ENCODE results near the gene WHAMM.
"Not testable (repeated sequence)": the region's sequence is repeated elsewhere in the genome, so short reads cannot be mapped to it uniquely, and the experiment has no call there.

Gene WHAMM

GRCh38 chr15:82802497-82802896 is 6.9 kb upstream of the WHAMM start:
- no peak for DNase-seq (ENCODE audit: low read depth in 2 of 2)

GRCh38 chr15:82803793-82804574 is 5.4 kb upstream of the WHAMM start:
- no peak for DNase-seq (ENCODE audit: low read depth in 2 of 2)

- no peak for DNase-seq (ENCODE audit: low read depth in 2 of 2)
Measured at GRCh38 chr15:82804575-82804949, 4.9 kb upstream of the WHAMM start.

GRCh38 chr15:82805994-82806406 is 3.4 kb upstream of the WHAMM start, which contains the start of gene FSD2:
Gene FSD2 (minus strand): TSS chr15:82806069. CDS start chr15:82787390, 18,679 bp downstream.
- DNase-seq (ENCODE audit: low read depth in 2 of 2) = peak in 1 of 2 donors; percentile 2

GRCh38 chr15:82807920-82808633 is 1.4 kb upstream of the WHAMM start:
- DNase-seq (ENCODE audit: low read depth in 2 of 2) = no peak

- DNase-seq (ENCODE audit: low read depth in 2 of 2) = no peak
Measured at GRCh38 chr15:82808634-82809041, 790 bp upstream of the WHAMM start.

GRCh38 chr15:82810061-82810889 is 847 bp downstream of the WHAMM start:
- DNase-seq (ENCODE audit: low read depth in 2 of 2) = no peak

- no peak for DNase-seq (ENCODE audit: low read depth in 2 of 2)
Measured at GRCh38 chr15:82810890-82811426, 1.5 kb downstream of the WHAMM start.

- DNase-seq (ENCODE audit: low read depth in 2 of 2) = no peak
Measured at GRCh38 chr15:82812994-82813393, 3.6 kb downstream of the WHAMM start.

- DNase-seq (ENCODE audit: low read depth in 2 of 2) = no peak
Measured at GRCh38 chr15:82820128-82820527, 10.7 kb downstream of the WHAMM start.

GRCh38 chr15:82821396-82821795 is 12.0 kb downstream of the WHAMM start:
- not testable (repeated sequence) for DNase-seq (ENCODE audit: low read depth in 2 of 2)

- DNase-seq (ENCODE audit: low read depth in 2 of 2) = not testable (repeated sequence)
Measured at GRCh38 chr15:82821851-82822250, 12.4 kb downstream of the WHAMM start.

- no peak for DNase-seq (ENCODE audit: low read depth in 2 of 2)
Measured at GRCh38 chr15:82823049-82823448, 13.6 kb downstream of the WHAMM start.

- no peak for DNase-seq (ENCODE audit: low read depth in 2 of 2)
Measured at GRCh38 chr15:82828075-82828474, 18.6 kb downstream of the WHAMM start.

GRCh38 chr15:82829234-82829633 is 19.8 kb downstream of the WHAMM start:
- DNase-seq (ENCODE audit: low read depth in 2 of 2) = no peak

GRCh38 chr15:82830427-82831173 is 21.2 kb downstream of the WHAMM start:
- DNase-seq (ENCODE audit: low read depth in 2 of 2) = no peak

GRCh38 chr15:82831894-82832600 is 22.6 kb downstream of the WHAMM start:
- no peak for DNase-seq (ENCODE audit: low read depth in 2 of 2)

GRCh38 chr15:82832601-82833361 is 23.4 kb downstream of the WHAMM start:
- DNase-seq (ENCODE audit: low read depth in 2 of 2) = no peak

GRCh38 chr15:82833362-82833682 is 23.9 kb downstream of the WHAMM start:
- no peak for DNase-seq (ENCODE audit: low read depth in 2 of 2)

- no peak for DNase-seq (ENCODE audit: low read depth in 2 of 2)
Measured at GRCh38 chr15:82835391-82835917, 26.0 kb downstream of the WHAMM start.

Measured in stimulated activated CD8-positive, alpha-beta memory T cell treated with anti-CD3 and anti-CD28 coated beads, Interleukin-7, amount 100 ng/mL, for 1 hour (primary cell).